MM.1S (cell line): ENCODE results near the gene TET1.
"Not testable (repeated sequence)": the region's sequence is repeated elsewhere in the genome, so short reads cannot be mapped to it uniquely, and the experiment has no call there.

ENCODE experiments used
- EZH2 ChIP-seq: fragments of 300-600 bp; sonication (generic); optimal IDR thresholded peaks from 2 replicates; pipeline ENCODE3; 2017; ENCODE audit warnings: low read depth, mild to moderate bottlenecking, antibody characterized with exemption, low read length, mixed read lengths
- TF ChIP-seq, protein P1 (sequence below): fragments of 300-600 bp; sonication (generic); IDR thresholded peaks from 2 replicates; pipeline ENCODE4 v1.5.1; 2016; ENCODE audit warnings: antibody characterized with exemption, low read length, mixed read lengths

DNA sequence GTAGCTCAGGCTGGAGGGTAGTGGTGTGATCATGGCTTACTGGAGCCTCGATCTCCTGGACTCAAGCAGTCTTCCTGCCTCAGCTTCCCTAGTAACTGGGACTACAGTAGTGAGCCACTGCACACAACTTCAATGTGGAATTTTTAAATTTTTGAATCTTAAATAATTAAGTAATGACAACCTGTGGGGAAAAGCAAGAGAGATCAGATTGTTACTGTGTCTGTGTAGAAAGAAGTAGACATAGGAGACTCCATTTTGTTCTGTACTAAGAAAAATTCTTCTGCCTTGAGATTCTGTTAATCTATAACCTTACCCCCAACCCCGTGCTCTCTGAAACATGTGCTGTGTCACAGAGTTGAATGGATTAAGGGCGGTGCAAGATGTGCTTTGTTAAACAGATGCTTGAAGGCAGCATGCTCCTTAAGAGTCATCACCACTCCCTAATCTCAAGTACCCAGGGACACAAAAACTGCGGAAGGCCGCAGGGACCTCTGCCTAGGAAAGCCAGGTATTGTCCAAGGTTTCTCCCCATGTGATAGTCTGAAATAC, 34.6 kb upstream of the TET1 start:
- TF ChIP-seq EZH2: not testable (repeated sequence)
- TF ChIP-seq, protein P1, sequence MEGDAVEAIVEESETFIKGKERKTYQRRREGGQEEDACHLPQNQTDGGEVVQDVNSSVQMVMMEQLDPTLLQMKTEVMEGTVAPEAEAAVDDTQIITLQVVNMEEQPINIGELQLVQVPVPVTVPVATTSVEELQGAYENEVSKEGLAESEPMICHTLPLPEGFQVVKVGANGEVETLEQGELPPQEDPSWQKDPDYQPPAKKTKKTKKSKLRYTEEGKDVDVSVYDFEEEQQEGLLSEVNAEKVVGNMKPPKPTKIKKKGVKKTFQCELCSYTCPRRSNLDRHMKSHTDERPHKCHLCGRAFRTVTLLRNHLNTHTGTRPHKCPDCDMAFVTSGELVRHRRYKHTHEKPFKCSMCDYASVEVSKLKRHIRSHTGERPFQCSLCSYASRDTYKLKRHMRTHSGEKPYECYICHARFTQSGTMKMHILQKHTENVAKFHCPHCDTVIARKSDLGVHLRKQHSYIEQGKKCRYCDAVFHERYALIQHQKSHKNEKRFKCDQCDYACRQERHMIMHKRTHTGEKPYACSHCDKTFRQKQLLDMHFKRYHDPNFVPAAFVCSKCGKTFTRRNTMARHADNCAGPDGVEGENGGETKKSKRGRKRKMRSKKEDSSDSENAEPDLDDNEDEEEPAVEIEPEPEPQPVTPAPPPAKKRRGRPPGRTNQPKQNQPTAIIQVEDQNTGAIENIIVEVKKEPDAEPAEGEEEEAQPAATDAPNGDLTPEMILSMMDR: not testable (repeated sequence)
